Dermis microvascular lymphatic vessel endothelial cell (primary cell): Measurements from ENCODE around the gene SS18L1. TPM values are rescaled to one million over a fixed set of nuclear protein-coding genes. Genes with fewer than 3 reads are reported as not detected.

Source experiments
- DNase-seq, 2 donors: peaks; one replicate each; pipeline versions ENCODE4 v3.0.0 to v3.0.0-alpha.2; 2010; ENCODE audit warnings: low read depth in 2 of 2
- total RNA-seq: library from RNA; depleted of rRNA; stranded (reverse); fragments of >200 nt; gene quantifications from 2 replicates; pipeline ENCODE4 v1.2.1, GENCODE V29; 2014

Gene SS18L1
- total RNA-seq, 1 donor from 2014 or later = 6.4 TPM

DNA sequence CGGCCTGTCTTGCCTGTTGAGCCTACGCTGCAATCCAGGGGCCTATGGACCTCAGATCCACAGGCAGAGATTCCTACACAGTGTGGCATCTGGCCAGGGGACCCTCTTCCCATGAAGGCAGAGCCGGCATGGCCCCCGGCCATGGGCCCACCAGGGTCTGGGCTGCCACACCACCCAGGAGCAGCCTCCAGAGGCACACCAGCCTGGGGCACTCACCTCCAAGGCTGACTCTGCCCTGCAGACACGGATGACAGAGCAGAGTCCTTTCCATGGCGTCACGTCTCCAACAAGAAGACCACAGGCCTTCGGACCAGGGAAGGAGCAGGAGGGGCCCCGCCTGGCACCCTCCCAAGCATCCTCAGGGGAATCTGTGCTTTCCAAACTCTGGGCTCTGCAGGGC is 80.0 kb downstream of the SS18L1 start:
- no peak for DNase-seq

DNA sequence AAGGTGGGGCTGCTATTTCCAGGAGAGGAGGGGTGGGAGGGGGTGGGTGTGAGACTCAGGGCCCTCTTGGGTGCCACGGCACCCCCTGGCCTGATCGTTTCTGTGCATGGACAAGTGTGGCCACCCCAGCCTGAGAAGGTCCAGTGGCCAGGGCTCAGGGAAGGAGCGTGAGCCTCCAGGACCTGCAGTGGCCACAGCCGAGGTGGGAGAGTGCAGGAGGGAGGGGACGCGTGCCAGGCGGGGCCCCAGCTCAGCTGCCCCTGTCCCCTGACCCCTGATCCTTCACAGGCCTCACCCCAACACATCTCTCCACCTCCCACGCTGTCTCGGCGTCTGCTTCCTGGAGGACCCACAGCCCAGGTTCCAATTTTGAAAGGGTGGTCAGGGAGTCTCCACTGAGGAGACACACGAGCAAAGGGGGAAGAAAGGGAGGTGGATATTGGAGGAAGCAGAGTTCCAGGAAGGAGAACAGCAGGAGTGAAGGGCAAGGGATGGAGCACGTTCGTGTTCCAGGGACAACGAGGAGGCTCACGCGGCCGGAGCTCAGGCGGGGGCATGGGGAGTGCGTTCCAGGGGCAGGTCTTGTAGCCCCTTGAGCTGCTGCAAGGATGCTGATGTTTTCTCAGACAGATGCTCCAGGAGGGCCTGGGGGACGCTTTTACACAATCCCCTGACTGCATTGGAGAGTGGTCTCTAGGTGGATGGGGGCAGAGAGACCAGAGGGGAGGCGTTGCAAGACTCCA is 80.7 kb downstream of the SS18L1 start:
- no peak for DNase-seq

GRCh38 chr20:62225026-62225425 is 81.5 kb downstream of the SS18L1 start:
- DNase-seq = no peak

- no peak for DNase-seq
Measured at GRCh38 chr20:62225820-62226635, 82.5 kb downstream of the SS18L1 start.

DNA sequence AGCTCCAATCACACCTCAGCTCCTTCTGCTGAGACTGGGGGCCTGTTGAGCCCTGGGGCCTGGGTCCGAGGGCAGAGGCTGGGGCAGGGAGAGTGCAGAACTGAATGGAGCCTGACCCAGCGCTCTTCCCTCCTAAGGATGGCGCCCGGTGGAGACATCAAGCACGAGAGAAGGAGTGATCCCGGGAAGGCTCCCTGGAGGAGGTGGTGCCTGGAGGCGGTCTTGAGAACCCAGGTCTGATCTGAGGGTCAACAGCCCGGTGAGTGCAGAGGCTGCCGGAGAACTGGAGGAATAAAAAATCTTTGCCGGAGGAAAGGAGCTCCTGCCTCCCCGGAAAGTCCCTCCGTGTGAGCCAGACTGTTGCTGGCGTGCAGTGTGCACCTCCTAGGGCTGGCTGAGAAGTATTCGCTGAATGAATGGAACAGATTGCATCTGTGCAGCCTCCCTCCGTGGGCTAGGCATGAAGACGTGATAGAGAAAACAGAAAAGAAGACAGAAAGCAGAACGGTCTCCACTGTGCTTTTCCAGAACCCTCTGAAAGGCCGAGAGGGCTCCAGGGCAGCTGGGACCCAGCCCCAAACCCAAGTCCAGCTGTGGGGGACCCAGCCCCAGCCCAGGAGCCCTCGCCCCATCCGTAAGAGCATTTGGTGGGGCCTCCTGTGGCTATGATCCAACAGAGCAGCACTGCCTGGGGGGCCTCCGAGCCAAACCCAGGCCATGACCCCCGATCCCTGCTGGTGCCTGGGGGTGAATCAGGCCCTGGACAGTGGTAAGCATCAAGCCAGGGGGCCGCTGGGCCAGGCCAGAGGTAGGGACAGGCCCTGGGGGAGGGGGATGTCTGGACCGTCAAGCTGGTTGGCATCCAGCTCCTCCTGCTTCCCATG is 83.4 kb downstream of the SS18L1 start:
- no peak for DNase-seq

DNA sequence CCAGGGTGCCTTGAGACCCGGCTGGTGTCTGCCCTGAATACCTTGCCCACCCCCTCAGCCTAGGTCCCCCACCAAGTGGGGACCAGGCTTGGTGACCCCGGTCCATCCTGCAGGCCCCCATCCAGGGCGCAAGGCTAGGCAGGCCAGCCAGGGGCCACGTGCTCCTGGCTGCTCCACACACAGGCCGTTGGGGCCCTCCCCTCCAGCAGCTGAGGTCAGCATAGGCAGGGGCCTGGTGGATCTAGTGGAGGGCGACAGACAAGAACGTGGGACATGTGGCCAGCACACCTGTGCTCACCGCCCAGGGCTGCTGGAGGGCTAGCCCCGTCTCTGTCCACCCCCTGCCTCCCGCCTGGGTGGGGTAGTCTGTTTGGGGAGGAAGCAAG is 84.0 kb downstream of the SS18L1 start:
- no peak for DNase-seq

DNA sequence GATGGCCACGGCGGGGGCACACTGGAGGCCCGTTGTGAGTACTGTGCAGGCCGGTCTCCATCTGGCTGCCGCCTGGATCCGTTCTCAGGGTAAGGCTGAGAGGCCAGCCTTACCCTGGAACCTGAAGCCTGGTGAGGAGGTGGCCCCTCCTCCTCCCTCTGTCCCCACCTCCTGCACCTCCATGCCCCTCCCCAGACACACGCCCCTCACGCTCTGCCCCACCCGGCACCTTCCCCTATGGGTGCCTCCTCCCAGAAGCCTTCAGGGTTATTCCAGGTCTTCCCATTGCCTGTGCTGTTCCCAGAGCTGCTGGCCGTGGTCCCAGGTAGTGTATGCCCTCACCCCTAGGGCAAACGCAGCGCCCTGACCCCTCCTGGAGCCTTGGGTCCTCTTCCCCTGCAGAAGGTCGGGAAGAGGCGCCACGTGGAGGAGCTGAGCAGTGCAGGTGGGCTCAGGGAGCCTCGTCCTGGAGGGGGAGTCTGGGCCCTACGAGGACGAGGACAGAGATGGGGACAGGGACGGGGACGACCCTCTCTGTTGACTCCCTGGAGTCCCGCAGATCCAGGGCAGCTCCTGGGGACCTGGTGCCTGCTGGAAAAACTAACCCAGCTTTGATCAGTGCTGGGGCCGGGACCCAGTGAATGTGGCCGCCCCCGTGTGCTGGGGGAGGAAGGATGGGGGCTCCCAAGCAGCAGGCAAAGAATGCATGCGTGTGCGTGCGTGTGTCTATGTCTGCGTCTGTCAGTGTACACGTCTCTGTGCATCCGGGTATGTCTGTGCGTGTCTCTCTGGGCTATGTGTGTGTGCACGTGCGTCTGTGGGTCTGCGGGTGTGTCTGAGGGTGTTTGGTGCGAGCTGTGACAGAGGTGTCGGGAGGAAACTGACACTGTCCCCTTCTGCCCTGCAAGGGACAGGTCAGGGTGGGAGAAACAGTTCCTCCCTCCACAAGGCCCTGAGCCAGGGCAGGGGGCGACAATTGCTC is 84.7 kb downstream of the SS18L1 start:
- no peak for DNase-seq

DNA sequence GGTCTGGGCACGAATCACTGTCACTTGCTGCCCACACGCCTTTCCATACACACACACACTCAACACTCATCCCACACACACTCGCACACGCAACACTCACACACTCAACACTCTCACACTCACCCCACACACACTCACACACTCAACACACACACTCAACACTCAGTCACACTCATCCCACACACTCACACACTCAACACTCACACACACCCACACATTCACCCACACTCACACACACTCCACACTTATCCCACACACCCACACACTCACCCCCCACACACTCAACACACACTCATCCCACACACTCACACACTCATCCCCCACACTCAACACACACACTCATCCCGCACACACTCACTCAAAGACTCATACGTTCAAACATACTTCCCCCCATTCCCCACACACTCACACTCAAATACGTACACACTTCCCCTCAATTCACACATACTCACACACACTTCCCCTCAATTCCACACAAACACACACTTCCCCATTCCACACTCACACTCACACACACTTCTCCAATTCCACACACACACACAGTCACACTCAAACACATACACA is 85.5 kb downstream of the SS18L1 start:
- DNase-seq = no peak

DNA sequence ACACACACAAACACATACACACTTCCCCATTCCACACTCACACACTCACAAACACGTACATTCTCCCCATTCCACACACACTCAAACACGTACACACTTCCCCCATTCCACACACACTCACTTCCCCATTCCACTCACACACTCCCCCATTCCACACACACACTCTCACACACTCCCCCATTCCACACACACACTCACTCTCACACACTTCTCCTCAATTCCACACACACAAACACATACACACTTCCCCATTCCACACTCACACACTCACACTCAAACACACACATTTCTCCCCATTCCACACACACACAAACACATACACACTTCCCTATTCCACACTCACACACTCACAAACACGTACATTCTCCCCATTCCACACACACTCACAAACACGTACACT is 86.1 kb downstream of the SS18L1 start:
- no peak for DNase-seq

DNA sequence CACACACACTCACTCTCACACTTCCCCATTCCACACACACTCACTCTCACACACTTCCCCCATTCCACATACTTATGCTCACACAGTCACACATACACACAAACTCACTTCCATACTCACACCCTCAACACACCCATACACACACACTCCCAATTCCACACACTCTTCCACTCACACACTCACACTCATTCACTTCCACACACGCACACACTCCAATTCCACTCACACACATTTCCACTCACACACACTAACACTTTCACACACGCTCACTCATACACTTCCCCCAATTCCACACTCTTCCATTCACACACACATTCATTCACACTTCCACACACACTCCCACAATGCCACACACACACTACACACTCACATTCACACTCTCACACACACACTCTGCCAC is 86.7 kb downstream of the SS18L1 start:
- no peak for DNase-seq

- DNase-seq = no peak
Measured at GRCh38 chr20:62230696-62231095, 87.1 kb downstream of the SS18L1 start.

DNA sequence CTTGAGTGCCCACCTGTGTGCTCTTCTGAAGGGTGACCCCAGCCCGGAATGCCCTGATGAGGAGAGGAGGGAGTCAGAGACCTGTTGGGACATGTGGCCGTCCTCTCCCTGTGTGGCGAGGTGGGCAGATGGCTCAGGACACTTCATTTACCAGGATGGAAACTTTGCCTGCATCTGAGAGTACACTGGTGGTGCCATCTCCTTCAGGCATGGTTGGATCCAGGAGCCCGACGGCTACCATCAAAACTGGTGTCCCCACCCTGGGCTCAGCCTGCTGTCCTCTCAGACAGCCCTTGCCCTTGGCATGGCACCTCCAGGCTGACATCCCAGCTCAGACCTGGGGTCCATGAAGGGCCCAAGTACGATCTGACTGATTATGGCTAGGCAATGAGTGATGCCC is 87.7 kb downstream of the SS18L1 start:
- DNase-seq = no peak

Other genes with a start within 250 kb of the SS18L1 start
- gene TAF4, start 77.9 kb upstream of the SS18L1 start, total RNA-seq = 2.3 and 3.7 TPM in 2 replicates
- gene LSM14B, start 21.3 kb upstream of the SS18L1 start, total RNA-seq = 23.2 and 31.7 TPM in 2 replicates
- gene PSMA7, start 375 bp upstream of the SS18L1 start, total RNA-seq = 315 and 337 TPM in 2 replicates
- gene MTG2, start 39.3 kb downstream of the SS18L1 start, total RNA-seq = 7.8 and 12.0 TPM in 2 replicates
- not detected in 2 replicates for gene HRH3, start 76.5 kb downstream of the SS18L1 start, total RNA-seq
- 22.1 and 28.8 TPM in 2 replicates for gene OSBPL2, start 94.8 kb downstream of the SS18L1 start, total RNA-seq
- gene ADRM1, start 159.2 kb downstream of the SS18L1 start, total RNA-seq = 94.1 and 105 TPM in 2 replicates
- 18.6 and 23.1 TPM in 2 replicates for gene LAMA5, start 223.5 kb downstream of the SS18L1 start, total RNA-seq
- gene RPS21, start 243.3 kb downstream of the SS18L1 start, total RNA-seq = 612 and 719 TPM in 2 replicates